GM21737 (cell line): ENCODE measurements around the gene APOBEC3G.
"Not testable (repeated sequence)": the region's sequence is repeated elsewhere in the genome, so short reads cannot be mapped to it uniquely, and the experiment has no call there.

Experiments
- ATAC-seq: cut with Tn5 transposase; IDR thresholded peaks from one replicate; pipeline ENCODE4 v1.9.1; 2021; ENCODE audit warnings: mild to moderate bottlenecking, moderate library complexity; ENCODE audit not compliant: unreplicated experiment

APOBEC3G gene

DNA sequence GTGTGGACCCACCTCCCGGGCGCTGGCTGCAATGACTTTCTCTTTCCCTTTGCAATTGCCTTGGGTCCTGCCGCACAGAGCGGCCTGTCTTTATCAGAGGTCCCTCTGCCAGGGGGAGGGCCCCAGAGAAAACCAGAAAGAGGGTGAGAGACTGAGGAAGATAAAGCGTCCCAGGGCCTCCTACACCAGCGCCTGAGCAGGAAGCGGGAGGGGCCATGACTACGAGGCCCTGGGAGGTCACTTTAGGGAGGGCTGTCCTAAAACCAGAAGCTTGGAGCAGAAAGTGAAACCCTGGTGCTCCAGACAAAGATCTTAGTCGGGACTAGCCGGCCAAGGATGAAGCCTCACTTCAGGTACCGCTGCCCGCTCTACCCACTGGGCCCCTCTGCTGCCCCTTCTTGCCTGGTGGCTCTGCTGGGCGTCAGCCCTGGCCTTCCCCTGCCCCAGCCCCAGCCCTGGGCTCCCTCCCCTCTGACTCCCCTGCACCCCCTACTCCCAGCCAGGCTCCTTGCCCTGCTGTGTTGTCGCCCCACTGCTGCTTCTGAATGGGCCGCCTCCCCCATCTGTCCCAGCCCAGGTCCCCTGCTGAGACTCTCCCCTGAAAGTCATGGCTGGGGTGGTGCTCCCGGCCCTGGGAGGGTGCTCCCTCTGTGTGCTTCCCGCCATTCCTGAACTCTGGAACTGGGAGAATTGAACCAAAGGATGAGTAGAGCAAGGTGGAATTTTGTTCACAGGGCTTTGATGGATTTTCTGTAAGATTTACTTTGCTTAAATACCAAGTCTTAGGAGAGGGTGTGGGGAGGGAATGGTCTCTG, at the start of gene APOBEC3G:
Gene APOBEC3G, plus strand, starts transcription at position 250 of the 815 bp plus-strand sequence. Its CDS starts 87 bp downstream, at position 337.
- ATAC-seq = peak; percentile 80

DNA sequence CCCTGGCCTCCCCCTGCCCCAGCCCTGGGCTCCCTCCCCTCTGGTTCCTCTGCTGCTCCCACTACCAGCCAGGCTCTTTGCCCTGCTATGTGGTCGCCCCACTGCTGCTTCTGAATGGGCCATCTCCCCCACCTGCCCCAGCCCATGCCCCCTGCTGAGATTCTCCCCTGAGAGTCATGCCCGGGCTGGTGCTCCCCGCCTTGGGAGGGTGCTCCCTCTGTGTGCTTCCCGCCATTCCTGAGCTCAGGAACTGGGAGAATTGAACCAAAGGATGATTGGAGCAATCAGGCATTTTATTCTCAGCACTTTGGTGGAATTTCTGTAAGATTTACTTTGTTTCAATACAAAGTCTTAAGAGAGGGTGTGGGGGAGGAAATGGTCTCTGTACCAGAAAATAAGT, 49.4 kb upstream of the APOBEC3G start:
- no peak for ATAC-seq

DNA sequence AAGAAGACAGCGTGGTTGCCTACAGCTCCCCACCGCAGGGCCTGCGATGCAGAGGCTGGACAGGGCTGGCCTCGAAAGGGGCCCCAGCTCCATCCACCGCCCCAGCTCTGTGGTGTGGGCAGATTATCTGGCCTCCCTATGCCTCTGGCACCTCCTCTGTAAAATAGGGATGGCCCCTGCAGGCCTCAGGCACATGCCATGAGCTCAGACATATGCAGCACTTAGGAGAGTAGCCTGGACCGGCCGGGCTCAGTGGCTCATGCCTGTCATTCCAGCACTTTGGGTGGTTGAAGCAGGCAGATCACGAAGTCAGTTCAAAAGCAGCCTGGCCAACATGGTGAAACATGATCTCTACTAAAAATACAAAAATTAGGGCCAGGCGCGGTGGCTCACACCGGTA, 48.8 kb upstream of the APOBEC3G start:
- no peak for ATAC-seq

DNA sequence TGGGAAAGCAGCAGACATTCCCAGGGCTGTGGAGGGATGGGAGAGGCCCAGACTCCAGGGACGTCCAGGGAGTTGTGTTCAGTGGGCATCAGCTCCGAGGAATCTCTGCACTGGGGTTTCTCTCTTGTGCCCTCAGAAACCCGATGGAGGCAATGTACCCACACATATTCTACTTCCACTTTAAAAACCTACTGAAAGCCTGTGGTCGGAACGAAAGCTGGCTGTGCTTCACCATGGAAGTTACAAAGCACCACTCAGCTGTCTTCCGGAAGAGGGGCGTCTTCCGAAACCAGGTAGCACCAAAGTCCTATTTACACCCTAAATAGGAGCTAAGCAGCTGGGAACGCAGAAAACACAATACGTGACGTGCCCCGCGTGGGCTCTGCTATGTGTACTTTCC, 47.8 kb upstream of the APOBEC3G start:
- ATAC-seq = no peak

DNA sequence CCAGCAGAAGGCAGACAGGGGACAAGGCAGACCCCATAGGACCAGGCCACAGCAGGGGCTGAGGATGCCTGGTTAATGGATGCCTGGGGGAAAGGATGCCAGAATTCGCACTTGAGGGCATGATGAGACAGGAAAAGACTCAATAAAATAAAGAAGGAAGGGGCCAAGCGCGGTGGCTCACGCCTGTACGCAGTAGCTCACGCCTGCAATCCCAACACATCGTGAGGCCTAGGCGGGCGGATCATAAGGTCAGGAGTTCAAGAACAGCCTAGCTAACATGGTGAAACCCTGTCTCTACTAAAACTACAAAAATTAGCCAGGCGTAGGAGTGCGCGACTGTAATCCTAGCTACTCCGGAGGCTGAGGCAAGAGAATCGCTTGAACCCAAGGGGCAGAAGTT, 46.4 kb upstream of the APOBEC3G start:
- no peak for ATAC-seq

DNA sequence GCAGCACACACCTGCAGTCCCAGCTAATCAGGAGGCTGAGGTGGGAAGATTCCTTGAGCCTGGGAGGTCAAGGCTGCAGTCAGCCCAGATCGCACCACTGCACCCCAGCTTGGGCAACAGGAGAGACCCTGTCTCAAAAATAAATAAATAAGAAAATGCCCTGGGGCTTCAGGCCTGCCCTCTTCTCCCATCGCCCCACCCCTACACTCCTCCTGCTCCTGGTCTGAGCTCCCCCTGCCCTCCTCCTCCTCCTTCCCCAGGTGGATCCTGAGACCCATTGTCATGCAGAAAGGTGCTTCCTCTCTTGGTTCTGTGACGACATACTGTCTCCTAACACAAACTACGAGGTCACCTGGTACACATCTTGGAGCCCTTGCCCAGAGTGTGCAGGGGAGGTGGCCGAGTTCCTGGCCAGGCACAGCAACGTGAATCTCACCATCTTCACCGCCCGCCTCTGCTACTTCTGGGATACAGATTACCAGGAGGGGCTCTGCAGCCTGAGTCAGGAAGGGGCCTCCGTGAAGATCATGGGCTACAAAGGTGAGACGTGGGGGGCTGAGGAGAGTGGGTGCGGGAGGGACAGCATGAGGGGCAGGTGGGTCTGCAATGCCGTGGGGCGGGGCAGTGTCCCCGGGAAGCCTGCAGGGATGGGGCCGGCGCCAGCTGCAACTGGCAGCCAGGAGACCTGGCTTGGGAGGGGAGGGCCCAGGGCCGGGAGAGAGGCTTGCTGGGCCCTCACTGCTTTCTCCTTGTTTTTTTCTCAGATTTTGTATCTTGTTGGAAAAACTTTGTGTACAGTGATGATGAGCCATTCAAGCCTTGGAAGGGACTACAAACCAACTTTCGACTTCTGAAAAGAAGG, 45.4 kb upstream of the APOBEC3G start:
- not testable (repeated sequence) for ATAC-seq

DNA sequence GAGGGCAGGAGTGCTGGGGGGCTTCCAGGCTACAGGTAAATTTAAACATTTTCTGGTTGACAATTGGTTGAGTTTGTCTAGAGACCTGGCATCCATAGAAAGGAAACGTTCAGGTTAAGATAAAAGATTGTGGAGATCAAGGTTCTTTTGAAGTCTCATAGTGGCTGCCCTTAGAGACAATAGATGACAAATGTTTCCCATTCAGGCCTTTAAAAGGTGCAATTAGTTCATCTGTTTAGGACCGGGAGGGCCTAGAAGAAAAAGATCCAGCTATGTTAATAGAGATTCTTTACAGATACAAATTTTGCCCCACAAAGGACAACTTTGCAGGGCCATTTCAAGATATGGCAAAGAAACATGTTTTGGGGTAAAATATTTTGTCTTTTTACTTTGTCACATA, 40.0 kb upstream of the APOBEC3G start:
- ATAC-seq = not testable (repeated sequence)

DNA sequence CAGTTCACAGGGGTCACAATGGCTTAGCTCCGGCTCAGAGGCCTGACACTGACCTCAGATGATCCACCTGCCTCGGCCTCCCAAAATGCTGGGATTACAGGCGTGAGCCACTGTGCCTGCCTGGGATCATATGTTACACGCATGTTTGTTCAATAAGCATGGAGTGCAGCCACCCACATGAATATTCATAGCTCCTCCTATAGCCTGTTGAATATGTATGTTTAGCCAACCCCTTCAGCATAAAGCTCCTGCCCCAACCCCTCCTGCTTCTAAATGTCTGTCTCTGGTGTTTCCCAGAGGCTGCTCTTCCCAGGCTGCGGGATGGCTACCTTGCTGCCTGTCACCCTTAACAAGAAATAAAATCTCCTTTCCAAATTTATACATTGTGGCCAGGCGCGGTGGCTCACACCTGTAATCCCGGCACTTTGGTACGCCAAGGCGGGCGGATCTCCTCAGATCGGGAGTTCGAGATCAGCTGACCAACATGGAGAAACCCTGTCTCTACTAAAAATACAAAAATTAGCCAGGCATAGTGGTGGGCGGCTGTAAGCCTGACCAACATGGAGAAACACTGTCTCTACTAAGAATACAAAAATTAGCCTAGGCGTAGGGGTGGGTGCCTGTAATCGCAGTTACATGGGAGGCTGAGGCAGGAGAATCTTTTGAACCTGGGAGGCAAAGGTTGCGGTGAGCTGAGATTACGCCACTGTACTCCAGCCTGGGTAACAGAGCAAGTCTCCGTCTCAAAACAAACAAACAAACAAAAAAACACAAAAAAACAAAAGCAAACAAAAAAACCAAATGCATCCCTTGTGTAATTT, 37.6 kb upstream of the APOBEC3G start:
- no peak for ATAC-seq

DNA sequence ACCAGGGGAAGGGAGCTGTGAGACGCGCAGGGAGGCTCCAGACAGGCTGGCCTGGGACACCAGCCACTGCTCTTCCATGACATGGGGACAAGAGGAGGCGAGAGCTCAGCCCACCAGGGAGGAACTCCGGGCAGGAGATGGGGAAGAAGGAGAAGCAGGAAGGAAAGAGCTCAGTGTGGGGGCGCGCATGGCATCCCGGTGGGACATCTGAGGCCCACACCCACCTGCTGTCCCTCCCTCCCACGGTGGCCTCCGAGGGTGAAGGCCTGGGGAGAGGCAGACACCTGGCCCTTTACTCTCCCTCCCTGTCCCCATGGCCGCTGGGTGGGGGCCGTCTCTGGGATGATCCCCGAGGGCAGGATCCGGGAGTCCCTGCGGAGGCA, 36.9 kb upstream of the APOBEC3G start:
- not testable (repeated sequence) for ATAC-seq

DNA sequence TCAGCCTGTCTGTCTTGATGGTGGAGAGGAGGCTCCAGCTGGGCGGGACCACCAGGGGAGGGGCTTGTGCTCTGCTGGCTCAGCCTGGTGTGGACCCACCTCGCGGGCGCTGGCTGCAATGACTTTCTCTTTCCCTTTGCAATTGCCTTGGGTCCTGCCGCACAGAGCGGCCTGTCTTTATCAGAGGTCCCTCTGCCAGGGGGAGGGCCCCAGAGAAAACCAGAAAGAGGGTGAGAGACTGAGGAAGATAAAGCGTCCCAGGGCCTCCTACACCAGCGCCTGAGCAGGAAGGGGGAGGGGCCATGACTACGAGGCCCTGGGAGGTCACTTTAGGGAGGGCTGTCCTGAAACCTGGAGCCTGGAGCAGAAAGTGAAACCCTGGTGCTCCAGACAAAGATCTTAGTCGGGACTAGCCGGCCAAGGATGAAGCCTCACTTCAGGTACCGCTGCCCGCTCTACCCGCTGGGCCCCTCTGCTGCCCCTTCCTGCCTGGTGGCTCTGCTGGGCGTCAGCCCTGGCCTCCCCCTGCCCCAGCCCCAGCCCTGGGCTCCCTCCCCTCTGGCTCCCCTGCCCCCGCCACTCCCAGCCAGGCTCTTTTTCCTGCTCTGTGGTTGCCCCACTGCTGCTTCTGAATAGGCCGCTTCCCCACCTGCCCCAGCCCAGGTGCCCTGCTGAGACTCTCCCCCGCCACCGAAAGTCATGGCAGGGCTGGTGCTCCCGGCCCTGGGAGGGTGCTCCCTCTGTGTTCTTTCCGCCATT, 36.4 kb upstream of the APOBEC3G start, which contains the start of gene APOBEC3F:
Gene APOBEC3F, plus strand, starts transcription at position 327 of the 759 bp plus-strand sequence. Its CDS starts 97 bp downstream, at position 424.
- ATAC-seq = peak; percentile 80

DNA sequence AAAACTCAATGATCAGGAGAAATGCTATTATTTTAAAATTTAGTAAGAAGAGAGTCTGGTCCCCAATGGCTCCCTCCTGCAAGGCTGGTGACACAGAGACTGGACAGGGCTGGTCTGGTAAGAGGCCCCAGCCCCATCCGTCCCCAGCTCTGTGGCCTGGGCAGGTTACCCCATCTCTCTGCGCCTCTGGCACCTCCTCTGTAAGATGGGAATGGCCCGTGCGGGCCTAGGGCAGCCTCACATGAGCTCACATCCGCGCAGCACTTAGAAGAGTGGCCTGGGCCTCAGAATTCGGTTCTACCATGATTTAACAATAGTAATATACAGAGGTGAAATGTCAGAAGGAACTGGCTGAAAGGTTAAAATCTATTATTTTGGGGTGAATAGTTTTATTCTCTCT, 35.2 kb upstream of the APOBEC3G start:
- no peak for ATAC-seq

DNA sequence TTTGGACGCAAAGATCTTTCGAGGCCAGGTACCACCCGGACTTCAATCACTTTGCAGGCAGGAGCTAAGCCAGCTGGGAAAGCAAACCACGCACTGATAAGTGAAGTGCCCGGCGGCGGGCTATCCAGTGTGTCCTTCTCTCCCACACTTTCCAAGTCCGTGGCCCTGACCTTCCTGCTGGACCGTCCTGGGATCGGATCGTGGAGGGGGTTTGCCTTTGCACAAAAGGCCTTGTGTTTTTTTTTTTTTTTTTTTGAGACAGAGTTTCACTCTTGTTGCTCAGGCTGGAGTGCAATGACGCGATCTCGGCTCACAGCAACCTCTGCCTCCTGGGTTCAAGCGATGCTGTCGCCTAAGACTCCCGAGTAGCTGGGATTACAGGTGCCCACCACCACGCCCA, 34.0 kb upstream of the APOBEC3G start:
- ATAC-seq = not testable (repeated sequence)

DNA sequence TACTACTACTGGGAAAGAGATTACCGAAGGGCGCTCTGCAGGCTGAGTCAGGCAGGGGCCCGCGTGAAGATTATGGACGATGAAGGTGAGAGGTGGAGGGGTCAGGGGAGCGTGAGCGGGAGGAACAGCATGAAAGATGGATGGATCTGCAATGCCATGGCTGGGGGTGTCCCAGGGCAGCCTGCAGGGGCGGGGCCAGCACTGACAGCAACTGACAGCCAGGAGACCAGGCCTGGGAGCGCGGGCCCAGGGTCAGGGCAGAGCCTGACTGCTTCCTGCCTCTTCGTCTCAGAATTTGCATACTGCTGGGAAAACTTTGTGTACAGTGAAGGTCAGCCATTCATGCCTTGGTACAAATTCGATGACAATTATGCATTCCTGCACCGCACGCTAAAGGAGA, 31.9 kb upstream of the APOBEC3G start:
- not testable (repeated sequence) for ATAC-seq

DNA sequence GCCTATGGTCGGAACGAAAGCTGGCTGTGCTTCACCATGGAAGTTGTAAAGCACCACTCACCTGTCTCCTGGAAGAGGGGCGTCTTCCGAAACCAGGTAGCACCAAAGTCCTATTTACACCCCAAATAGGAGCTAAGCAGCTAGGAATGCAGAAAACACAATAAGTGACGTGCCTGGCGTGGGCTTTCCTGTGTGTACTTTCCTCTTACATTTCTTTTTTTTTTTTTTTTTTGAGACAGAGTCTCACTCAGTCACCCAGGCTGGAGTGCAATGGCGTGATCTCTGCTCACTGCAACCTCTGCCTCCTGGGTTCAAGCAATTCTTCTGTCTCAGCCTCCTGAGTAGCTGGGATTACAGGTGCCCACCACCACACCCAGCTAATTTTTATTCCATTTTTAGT, 27.6 kb upstream of the APOBEC3G start:
- not testable (repeated sequence) for ATAC-seq

DNA sequence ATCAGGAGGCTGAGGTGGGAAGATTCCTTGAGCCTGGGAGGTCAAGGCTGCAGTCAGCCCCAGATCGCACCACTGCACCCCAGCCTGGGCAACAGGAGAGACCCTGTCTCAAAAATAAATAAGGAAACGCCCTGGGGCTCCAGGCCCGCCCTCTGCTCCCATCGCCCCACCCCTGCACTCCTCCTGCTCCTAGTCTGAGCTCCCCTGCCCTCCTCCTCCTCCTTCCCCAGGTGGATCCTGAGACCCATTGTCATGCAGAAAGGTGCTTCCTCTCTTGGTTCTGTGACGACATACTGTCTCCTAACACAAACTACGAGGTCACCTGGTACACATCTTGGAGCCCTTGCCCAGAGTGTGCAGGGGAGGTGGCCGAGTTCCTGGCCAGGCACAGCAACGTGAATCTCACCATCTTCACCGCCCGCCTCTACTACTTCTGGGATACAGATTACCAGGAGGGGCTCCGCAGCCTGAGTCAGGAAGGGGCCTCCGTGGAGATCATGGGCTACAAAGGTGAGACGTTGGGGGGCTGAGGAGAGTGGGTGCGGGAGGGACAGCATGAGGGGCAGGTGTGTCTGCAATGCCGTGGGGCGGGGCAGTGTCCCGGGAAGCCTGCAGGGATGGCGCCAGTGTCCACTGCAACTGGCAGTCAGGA, 25.1 kb upstream of the APOBEC3G start:
- not testable (repeated sequence) for ATAC-seq

DNA sequence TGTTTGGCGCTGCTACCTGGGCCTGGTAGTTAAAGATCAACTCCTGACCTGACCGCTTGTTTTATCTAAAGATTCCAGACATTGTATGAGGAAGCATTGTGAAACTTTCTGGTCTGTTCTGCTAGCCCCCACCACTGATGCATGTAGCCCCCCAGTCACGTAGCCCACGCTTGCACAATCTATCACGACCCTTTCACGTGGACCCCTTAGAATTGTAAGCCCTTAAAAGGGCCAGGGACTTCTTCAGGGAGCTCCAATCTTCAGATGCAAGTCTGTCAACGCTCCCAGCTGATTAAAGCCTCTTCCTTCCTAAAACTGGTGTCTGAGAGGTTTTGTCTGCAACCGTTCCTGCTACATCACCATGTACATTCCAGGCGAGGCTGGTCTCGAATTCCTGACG, 21.4 kb upstream of the APOBEC3G start:
- no peak for ATAC-seq

DNA sequence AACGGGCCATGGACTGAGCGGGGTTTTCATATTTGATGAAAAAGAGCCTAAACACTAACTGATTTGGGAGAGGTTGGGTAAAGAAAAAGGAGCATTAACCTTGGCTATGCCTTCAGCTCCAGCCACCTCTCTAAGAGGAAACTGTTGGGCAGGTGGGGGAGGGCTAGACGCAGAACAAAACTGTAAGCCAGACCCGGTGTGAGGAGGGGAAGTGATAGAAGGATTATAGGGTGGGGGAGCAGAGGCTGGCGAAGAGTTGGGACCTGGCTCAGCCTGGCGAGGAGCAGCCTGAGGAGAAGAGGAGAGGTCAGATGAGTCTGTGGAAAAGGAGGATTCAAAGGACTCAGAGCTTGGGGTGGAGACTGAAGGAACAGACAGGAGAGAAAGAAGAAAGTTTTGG, 15.8 kb upstream of the APOBEC3G start:
- ATAC-seq = not testable (repeated sequence)

DNA sequence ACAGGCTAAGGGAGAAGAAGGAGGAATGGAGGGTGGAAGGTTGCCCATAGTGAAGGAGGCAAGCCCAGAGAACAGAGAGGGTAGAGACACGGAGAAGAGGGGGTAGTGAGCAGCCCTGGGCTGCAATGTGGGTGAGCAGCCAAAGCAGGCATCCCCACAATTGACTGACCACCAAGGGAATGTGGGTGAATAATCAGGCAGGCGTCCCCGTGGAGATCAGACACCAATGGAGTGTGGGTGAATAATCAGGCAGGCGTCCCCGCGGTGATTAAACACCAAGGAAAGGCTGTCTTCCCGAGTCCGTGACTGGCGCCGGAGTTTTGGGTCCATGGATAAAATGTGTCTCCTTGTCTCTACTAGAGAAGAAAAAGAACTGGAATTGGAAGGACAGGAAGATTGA, 15.1 kb upstream of the APOBEC3G start:
- not testable (repeated sequence) for ATAC-seq

DNA sequence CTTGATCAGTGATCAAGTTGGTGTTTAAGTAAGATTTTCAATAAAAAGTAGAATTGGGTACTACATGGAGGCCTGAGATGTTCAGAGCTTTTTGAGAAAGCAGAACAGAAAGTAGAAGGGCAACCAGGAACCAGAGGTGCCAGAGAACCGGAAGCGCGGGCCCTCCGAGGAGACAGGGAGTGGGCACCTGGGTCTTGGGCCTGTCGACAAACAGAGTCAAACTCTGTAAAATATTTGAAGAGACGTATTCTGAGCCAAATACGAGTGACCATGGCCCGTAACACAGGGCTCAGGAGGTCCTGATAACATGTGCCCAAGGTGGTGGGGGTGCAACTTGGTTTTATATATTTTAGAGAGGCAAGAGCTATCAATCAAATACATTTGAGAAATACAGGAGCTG, 13.2 kb upstream of the APOBEC3G start:
- ATAC-seq = not testable (repeated sequence)
